HG03575 (cell line): Measurements from ENCODE around the gene ITIH6.
"Not testable (repeated sequence)": the region's sequence is repeated elsewhere in the genome, so short reads cannot be mapped to it uniquely, and the experiment has no call there.

ENCODE experiments used
- ATAC-seq: cut with Tn5 transposase; IDR thresholded peaks from one replicate; pipeline ENCODE4 v1.9.1; 2021; ENCODE audit not compliant: unreplicated experiment, insufficient number of reproducible peaks, low FRiP score; ENCODE audit errors: extremely low read depth

ITIH6 gene

GRCh38 chrX:54736298-54736942, 61.6 kb downstream of the ITIH6 start:
- not testable (repeated sequence) for ATAC-seq

DNA sequence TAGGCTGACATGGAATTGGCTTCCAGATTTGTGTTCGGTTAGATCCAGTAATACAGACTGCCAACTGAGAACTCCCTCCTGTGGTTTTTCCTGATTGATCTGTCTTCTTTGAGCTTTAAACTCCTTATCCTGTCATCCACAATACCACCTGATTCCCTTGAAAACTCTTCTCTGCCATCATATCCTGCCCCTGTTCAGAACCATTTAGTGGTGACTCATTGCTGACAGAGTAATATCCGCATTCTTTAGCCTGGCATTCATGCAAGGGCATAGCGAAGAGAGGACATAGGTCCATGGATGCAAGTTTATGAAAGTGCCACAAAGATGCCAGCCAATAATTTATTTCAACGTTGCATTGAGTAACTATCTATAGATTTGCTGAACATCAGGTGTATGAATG, 76.6 kb downstream of the ITIH6 start:
- ATAC-seq, result no peak

- no peak for ATAC-seq
Measured at GRCh38 chrX:54715621-54716020, 82.4 kb downstream of the ITIH6 start.

DNA sequence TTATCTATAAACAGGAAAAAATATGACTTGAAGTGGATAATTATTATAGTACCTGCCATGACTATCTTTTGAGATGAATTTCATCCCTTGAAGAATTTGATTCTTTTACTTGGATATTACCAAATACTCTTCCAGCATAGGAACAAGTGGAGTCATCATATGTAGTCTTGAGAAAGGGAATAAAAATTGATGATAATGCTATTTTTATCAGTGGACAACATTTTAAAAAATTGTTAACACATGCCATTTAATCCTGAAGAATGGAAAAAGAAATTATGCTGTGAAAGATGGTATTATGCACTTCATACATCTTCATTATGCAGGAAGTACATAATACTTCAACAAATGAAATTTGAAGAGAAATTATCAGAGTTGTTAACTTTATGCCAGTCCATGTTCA, 83.6 kb downstream of the ITIH6 start:
- no peak for ATAC-seq

DNA sequence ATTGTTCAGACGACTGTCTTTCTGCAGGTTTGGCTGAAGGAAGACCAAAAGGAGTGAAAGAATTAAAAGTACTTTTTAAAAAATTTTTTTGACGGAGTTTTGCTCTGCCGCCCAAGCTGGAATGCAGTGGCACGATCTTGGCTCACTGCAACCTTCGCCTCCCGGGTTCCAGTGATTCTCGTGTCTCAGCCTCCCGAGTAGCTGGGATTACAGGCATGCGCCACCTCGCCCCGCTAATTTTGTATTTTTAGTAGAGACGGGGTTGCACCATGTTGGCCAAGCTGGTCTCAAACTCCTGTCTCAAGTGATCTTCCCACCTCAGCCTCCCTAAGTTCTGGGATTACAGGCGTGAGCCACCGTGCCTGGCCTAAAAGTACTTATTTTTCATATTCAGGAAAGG, 86.3 kb downstream of the ITIH6 start:
- no peak for ATAC-seq

GRCh38 chrX:54710920-54711319, 87.1 kb downstream of the ITIH6 start:
- ATAC-seq, result no peak

- no peak for ATAC-seq
Measured at GRCh38 chrX:54708404-54708803, 89.7 kb downstream of the ITIH6 start.
